ENCODE measurements around the gene UROC1.

Gene UROC1

GRCh38 chr3:126516152-126516935 lies 1.2 kb downstream of the UROC1 start:
- DNase-seq, result no peak

- DNase-seq, result no peak
Observed at GRCh38 chr3:126515066-126515706, 2.4 kb downstream of the UROC1 start.

- DNase-seq, result no peak
Observed at GRCh38 chr3:126514161-126514560, 3.4 kb downstream of the UROC1 start.

GRCh38 chr3:126512916-126513650 lies 4.5 kb downstream of the UROC1 start:
- no peak for DNase-seq

GRCh38 chr3:126512026-126512425 lies 5.5 kb downstream of the UROC1 start:
- no peak for DNase-seq

GRCh38 chr3:126511291-126511690 lies 6.3 kb downstream of the UROC1 start:
- DNase-seq, result no peak

- DNase-seq, result no peak
Observed at GRCh38 chr3:126510308-126510910, 7.2 kb downstream of the UROC1 start.

- DNase-seq, result no peak
Observed at GRCh38 chr3:126509597-126510307, 7.8 kb downstream of the UROC1 start.

GRCh38 chr3:126508564-126508964 lies 9.0 kb downstream of the UROC1 start:
- DNase-seq, result no peak

GRCh38 chr3:126507886-126508285 lies 9.7 kb downstream of the UROC1 start:
- no peak for DNase-seq

- no peak for DNase-seq
Observed at GRCh38 chr3:126503701-126504100, 13.9 kb downstream of the UROC1 start.

GRCh38 chr3:126502656-126503055 lies 14.9 kb downstream of the UROC1 start:
- no peak for DNase-seq

- DNase-seq, result no peak
Observed at GRCh38 chr3:126501736-126502135, 15.8 kb downstream of the UROC1 start.

GRCh38 chr3:126501054-126501453 lies 16.5 kb downstream of the UROC1 start:
- DNase-seq, result no peak

- DNase-seq, result no peak
Observed at GRCh38 chr3:126500016-126500415, 17.6 kb downstream of the UROC1 start.

- no peak for DNase-seq
Observed at GRCh38 chr3:126499401-126499800, 18.2 kb downstream of the UROC1 start.

GRCh38 chr3:126498929-126499328 lies 18.6 kb downstream of the UROC1 start:
- DNase-seq, result no peak

- DNase-seq, result no peak
Observed at GRCh38 chr3:126498461-126498860, 19.1 kb downstream of the UROC1 start.

GRCh38 chr3:126497956-126498355 lies 19.6 kb downstream of the UROC1 start:
- DNase-seq, result no peak

GRCh38 chr3:126496894-126497850 lies 20.4 kb downstream of the UROC1 start:
- DNase-seq, result no peak

GRCh38 chr3:126495786-126496185 lies 21.8 kb downstream of the UROC1 start:
- DNase-seq, result no peak

- DNase-seq, result no peak
Observed at GRCh38 chr3:126494970-126495230, 22.7 kb downstream of the UROC1 start.

All from CD4-positive, alpha-beta T cell treated with Interleukin-4 for 1 hour (primary cell).